ENCODE results near the gene MIB1. TPM values are rescaled to one million over a fixed set of nuclear protein-coding genes. Genes with fewer than 3 reads are reported as not detected.

The MIB1 gene
- total RNA-seq, 1 experiment from 2014 or later = 70.5 TPM

DNA sequence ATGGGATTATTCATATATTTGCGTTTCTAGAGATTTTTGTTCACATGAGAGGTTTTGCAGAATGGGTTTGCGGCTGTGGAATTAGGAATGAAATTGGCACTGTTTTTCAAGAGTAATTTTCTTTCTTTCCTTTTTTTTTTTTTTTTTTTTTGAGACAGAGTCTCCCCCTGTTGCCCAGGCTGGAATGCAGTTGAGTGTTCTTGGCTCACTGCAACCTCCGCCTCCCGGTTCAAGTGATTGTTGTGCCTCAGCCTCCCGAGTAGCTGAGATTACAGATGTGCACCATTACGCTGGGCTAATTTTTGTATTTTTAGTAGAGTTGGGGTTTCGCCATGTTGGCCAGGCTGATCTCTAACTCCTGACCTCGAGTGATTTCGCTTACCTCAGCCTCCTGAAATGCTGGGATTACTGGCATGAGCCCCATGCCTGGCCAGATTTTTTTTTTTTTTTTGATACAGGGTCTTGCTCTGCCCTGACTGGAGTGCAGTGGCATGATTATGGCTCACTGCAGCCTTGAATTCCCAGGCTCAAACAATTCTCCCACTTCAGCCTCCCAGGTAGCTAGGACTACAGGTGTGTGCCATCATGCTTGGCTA lies 65.3 kb downstream of the MIB1 start:
- no peak overlapping the region for H3K27ac ChIP-seq (ENCODE audit: low read depth, low read length, poor library complexity, severe bottlenecking)
- no peaks in the 10 kb centered on the region for H3K4me1 ChIP-seq (ENCODE audit: insufficient read depth, low read length, poor library complexity, severe bottlenecking)
- no peak overlapping the region for H3K4me3 ChIP-seq (ENCODE audit: low read depth, low read length, poor library complexity, severe bottlenecking)
- no peaks in the 10 kb centered on the region for H3K27me3 ChIP-seq (replicated peaks; ENCODE audit: insufficient read depth, low read depth, low read length, poor library complexity)
- peaks cover 13% of the 10 kb centered on the region for H3K9me3 ChIP-seq (ENCODE audit: low read depth, low read length, poor library complexity, severe bottlenecking)
- intact Hi-C loops (cut with micrococcal nuclease; ENCODE audit: unreplicated experiment) = no loop called here
- BruUV-seq (replicated peaks) = no TSS peak
- ChIA-PET CTCF (interaction anchor here (0.8 kb wide), 1 partner anchor 17 kb away, joined by 3 read pairs; no protein-coding TSS in a partner anchor), POLR2A (ENCODE audit: low non-redundant PET) (no interaction called here)
- DNase-seq (ENCODE audit: low spot score) = no peak
- H3K36me3 ChIP-seq (ENCODE audit: insufficient read depth, low read length, poor library complexity, severe bottlenecking) = peaks cover 52% of the 10 kb centered on the region
- no peak for TF ChIP-seq EZH2 (IDR thresholded peaks at IDR 0.05; ENCODE audit: borderline replicate concordance, low read depth, low read length, poor library complexity, severe bottlenecking)
- TF ChIP-seq, protein P1, sequence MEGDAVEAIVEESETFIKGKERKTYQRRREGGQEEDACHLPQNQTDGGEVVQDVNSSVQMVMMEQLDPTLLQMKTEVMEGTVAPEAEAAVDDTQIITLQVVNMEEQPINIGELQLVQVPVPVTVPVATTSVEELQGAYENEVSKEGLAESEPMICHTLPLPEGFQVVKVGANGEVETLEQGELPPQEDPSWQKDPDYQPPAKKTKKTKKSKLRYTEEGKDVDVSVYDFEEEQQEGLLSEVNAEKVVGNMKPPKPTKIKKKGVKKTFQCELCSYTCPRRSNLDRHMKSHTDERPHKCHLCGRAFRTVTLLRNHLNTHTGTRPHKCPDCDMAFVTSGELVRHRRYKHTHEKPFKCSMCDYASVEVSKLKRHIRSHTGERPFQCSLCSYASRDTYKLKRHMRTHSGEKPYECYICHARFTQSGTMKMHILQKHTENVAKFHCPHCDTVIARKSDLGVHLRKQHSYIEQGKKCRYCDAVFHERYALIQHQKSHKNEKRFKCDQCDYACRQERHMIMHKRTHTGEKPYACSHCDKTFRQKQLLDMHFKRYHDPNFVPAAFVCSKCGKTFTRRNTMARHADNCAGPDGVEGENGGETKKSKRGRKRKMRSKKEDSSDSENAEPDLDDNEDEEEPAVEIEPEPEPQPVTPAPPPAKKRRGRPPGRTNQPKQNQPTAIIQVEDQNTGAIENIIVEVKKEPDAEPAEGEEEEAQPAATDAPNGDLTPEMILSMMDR (conservative IDR thresholded peaks at IDR 0.05; ENCODE audit: low read depth, low read length) = no peak

DNA sequence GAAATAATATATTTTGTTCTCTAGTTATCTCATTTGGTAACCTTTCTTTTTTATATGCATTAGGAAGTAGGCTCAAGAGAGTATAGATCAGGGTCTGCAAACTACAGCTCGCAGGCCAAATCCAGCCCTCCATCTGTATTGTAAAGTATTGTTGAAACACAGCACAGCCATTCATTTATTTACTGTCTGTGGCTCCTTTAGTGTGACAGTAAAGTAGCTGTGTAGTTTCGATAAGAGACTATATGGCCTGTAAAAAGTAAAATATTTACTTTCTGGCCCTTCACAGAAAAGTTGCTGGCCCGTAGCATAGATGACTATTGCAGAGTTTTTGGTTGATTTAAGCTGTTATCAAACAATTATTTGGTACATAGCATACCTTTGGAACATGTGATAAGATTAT lies 67.6 kb downstream of the MIB1 start:
- no peak for TF ChIP-seq EZH2 (IDR thresholded peaks at IDR 0.05; ENCODE audit: borderline replicate concordance, low read depth, low read length, poor library complexity, severe bottlenecking)
- TF ChIP-seq, protein P1 (conservative IDR thresholded peaks at IDR 0.05; ENCODE audit: low read depth, low read length) = no peak
- Histone ChIP-seq H3K9me3 (ENCODE audit: low read depth, low read length, poor library complexity, severe bottlenecking) (peaks cover 13% of the 10 kb centered on the region), H3K4me3 (ENCODE audit: low read depth, low read length, poor library complexity, severe bottlenecking) (no peak overlapping the region), H3K4me1 (ENCODE audit: insufficient read depth, low read length, poor library complexity, severe bottlenecking) (no peaks in the 10 kb centered on the region), H3K36me3 (ENCODE audit: insufficient read depth, low read length, poor library complexity, severe bottlenecking) (peaks cover 45% of the 10 kb centered on the region), H3K27me3 (replicated peaks; ENCODE audit: insufficient read depth, low read depth, low read length, poor library complexity) (no peaks in the 10 kb centered on the region), H3K27ac (ENCODE audit: low read depth, low read length, poor library complexity, severe bottlenecking) (no peak overlapping the region)
- ChIA-PET POLR2A (ENCODE audit: low non-redundant PET) (no interaction called here), CTCF (no interaction called here)
- DNase-seq (ENCODE audit: low spot score) = no peak
- no TSS peak for BruUV-seq (replicated peaks)
- intact Hi-C loops (cut with micrococcal nuclease; ENCODE audit: unreplicated experiment) = no loop called here

DNA sequence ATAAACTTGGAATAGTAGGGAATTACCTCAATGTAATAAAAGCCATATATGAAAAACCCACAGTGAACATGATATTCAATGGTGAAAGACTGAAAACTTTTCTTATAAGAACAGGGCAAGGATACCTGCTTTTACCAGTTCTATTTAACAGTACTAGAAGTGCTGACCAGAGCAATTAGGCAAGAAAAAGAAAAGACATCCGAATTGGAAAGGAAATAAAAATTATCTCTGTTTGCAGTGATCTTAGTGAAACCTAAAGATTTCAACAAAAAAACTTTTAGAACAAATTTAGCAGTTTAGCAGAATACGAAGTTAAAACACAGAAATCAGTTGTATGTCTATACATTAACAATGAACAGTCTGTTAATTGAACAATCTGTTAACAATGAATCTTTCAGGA lies 69.1 kb downstream of the MIB1 start:
- intact Hi-C loops (cut with micrococcal nuclease; ENCODE audit: unreplicated experiment) = no loop called here
- peaks cover 13% of the 10 kb centered on the region for H3K9me3 ChIP-seq (ENCODE audit: low read depth, low read length, poor library complexity, severe bottlenecking)
- H3K4me1 ChIP-seq (ENCODE audit: insufficient read depth, low read length, poor library complexity, severe bottlenecking) = no peaks in the 10 kb centered on the region
- POLR2A ChIA-PET (ENCODE audit: low non-redundant PET) = no interaction called here
- H3K36me3 ChIP-seq (ENCODE audit: insufficient read depth, low read length, poor library complexity, severe bottlenecking) = peaks cover 46% of the 10 kb centered on the region
- no peak for TF ChIP-seq EZH2 (IDR thresholded peaks at IDR 0.05; ENCODE audit: borderline replicate concordance, low read depth, low read length, poor library complexity, severe bottlenecking)
- TF ChIP-seq, protein P1 (conservative IDR thresholded peaks at IDR 0.05; ENCODE audit: low read depth, low read length) = no peak
- CTCF ChIA-PET = no interaction called here
- no peak overlapping the region for H3K4me3 ChIP-seq (ENCODE audit: low read depth, low read length, poor library complexity, severe bottlenecking)
- no peak overlapping the region for H3K27ac ChIP-seq (ENCODE audit: low read depth, low read length, poor library complexity, severe bottlenecking)
- no peak for DNase-seq (ENCODE audit: low spot score)
- BruUV-seq (replicated peaks) = no TSS peak
- no peaks in the 10 kb centered on the region for H3K27me3 ChIP-seq (replicated peaks; ENCODE audit: insufficient read depth, low read depth, low read length, poor library complexity)
